ENCODE measurements around the gene ARHGEF7. TPM values are rescaled to one million over a fixed set of nuclear protein-coding genes. Genes with fewer than 3 reads are reported as not detected.

ARHGEF7 gene
- total RNA-seq, 1 donor from 2014 or later = 104 TPM

- no peak for DNase-seq (ENCODE audit: low spot score)
Measured at GRCh38 chr13:111323950-111324651, 209.0 kb downstream of the ARHGEF7 start.

- DNase-seq (ENCODE audit: low spot score) = no peak
Measured at GRCh38 chr13:111324736-111325135, 209.6 kb downstream of the ARHGEF7 start.

- no peak for DNase-seq (ENCODE audit: low spot score)
Measured at GRCh38 chr13:111325146-111325890, 210.2 kb downstream of the ARHGEF7 start.

GRCh38 chr13:111325941-111326620 is 211.0 kb downstream of the ARHGEF7 start:
- no peak for DNase-seq (ENCODE audit: low spot score)

GRCh38 chr13:111326621-111326965 is 211.5 kb downstream of the ARHGEF7 start:
- peak; percentile 32 for DNase-seq (ENCODE audit: low spot score)

- peak; percentile 31 for DNase-seq (ENCODE audit: low spot score)
Measured at GRCh38 chr13:111326981-111327642, 212.0 kb downstream of the ARHGEF7 start.

- peak; percentile 35 for DNase-seq (ENCODE audit: low spot score)
Measured at GRCh38 chr13:111327730-111328573, 212.8 kb downstream of the ARHGEF7 start.

- peak; percentile 32 for DNase-seq (ENCODE audit: low spot score)
Measured at GRCh38 chr13:111328574-111329410, 213.7 kb downstream of the ARHGEF7 start.

- peak; percentile 14 for DNase-seq (ENCODE audit: low spot score)
Measured at GRCh38 chr13:111329641-111330040, 214.5 kb downstream of the ARHGEF7 start.

- DNase-seq (ENCODE audit: low spot score) = peak; percentile 20
Measured at GRCh38 chr13:111330066-111330610, 215.0 kb downstream of the ARHGEF7 start.

- DNase-seq (ENCODE audit: low spot score) = peak; percentile 7
Measured at GRCh38 chr13:111335298-111335697, 220.2 kb downstream of the ARHGEF7 start.

GRCh38 chr13:111336666-111337065 is 221.6 kb downstream of the ARHGEF7 start:
- DNase-seq (ENCODE audit: low spot score) = no peak

GRCh38 chr13:111337206-111337605 is 222.1 kb downstream of the ARHGEF7 start:
- peak; percentile 12 for DNase-seq (ENCODE audit: low spot score)

GRCh38 chr13:111337741-111338140 is 222.6 kb downstream of the ARHGEF7 start:
- DNase-seq (ENCODE audit: low spot score) = peak; percentile 14

- DNase-seq (ENCODE audit: low spot score) = peak; percentile 29
Measured at GRCh38 chr13:111338841-111339240, 223.7 kb downstream of the ARHGEF7 start.

- DNase-seq (ENCODE audit: low spot score) = peak; percentile 40
Measured at GRCh38 chr13:111339366-111340143, 224.4 kb downstream of the ARHGEF7 start.

- peak; percentile 22 for DNase-seq (ENCODE audit: low spot score)
Measured at GRCh38 chr13:111341886-111342285, 226.8 kb downstream of the ARHGEF7 start.

- DNase-seq (ENCODE audit: low spot score) = peak; percentile 20
Measured at GRCh38 chr13:111342721-111343120, 227.6 kb downstream of the ARHGEF7 start.

- DNase-seq (ENCODE audit: low spot score) = peak; percentile 20
Measured at GRCh38 chr13:111343186-111343805, 228.2 kb downstream of the ARHGEF7 start.
